Left ventricle myocardium superior (tissue), 1 donor: ENCODE data around the gene KLRD1. TPM values are rescaled to one million over a fixed set of nuclear protein-coding genes. Genes with fewer than 3 reads are reported as not detected.
A peak's percentile ranks its signal among the peaks of the same experiment; 100 is the strongest.
"Not testable (repeated sequence)": the region's sequence is repeated elsewhere in the genome, so short reads cannot be mapped to it uniquely, and the experiment has no call there.

ENCODE experiments used
- ATAC-seq: fragments of 200-7000 bp; cut with Tn5 transposase; one replicate; pipeline ENCODE4 v1.9.1; 2020; ENCODE audit warnings: mild to moderate bottlenecking, moderate library complexity
- DNase-seq: peaks from one replicate; pipeline ENCODE4 v3.0.0-alpha.2; 2020
- intact Hi-C: fragments of 100-400 bp; cut with micrococcal nuclease; formaldehyde crosslinking; loops from one replicate; pipeline ENCODE4 v1.11.0; 2022
- total RNA-seq: library from RNA; stranded (reverse); fragmentation: NEBNext Ultra II Directional; extraction: Animal tissue kit (Norgen Biotek cat#: 25700); gene quantifications from one replicate; pipeline ENCODE4 v1.2.1, GENCODE V29; 2021
- donor health status: DM: no; HTN: yes; CAD: no; lungs with severe emphysema.

KLRD1 gene
- total RNA-seq, 1 donor from 2014 or later = 1.5 TPM

DNA sequence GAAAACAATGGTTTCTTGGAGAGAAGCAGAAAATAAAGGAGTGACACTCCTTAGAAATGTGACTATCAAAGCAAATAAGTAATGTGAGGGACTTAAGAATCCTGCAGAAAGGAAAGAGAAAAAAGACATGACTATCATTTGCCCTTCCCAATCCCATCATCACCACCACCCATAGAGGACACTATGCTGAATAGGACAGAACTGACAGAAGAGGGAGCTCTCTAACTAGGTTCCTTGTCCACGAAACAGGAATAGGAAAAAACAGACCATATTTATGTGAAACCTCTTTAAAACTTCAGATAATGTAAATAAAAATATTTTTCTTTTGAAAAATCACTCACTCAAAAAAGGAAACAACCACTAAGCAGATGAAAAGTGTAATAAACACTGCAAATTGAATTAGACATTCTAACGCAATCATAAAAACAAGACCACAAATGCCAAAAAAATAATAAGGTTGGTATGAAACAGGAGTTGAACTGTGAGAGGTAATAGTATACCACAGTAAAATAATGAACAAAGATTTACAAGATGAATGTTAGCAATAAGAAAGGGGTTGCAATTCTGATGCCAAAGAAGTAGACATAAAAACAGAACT, 24.1 kb downstream of the KLRD1 start:
- DNase-seq (no peak), ATAC-seq (peak; percentile 55)
- intact Hi-C loops = loop anchor here (2.0 kb wide), 1 partner anchor 231 kb away; no protein-coding TSS in a partner anchor

- DNase-seq = peak; percentile 24
- intact Hi-C loops, ATAC-seq: not testable (repeated sequence)
Observed at GRCh38 chr12:10336196-10336595, 28.5 kb downstream of the KLRD1 start.

GRCh38 chr12:10338470-10338869, 30.8 kb downstream of the KLRD1 start:
- DNase-seq, intact Hi-C loops, ATAC-seq: not testable (repeated sequence)

DNA sequence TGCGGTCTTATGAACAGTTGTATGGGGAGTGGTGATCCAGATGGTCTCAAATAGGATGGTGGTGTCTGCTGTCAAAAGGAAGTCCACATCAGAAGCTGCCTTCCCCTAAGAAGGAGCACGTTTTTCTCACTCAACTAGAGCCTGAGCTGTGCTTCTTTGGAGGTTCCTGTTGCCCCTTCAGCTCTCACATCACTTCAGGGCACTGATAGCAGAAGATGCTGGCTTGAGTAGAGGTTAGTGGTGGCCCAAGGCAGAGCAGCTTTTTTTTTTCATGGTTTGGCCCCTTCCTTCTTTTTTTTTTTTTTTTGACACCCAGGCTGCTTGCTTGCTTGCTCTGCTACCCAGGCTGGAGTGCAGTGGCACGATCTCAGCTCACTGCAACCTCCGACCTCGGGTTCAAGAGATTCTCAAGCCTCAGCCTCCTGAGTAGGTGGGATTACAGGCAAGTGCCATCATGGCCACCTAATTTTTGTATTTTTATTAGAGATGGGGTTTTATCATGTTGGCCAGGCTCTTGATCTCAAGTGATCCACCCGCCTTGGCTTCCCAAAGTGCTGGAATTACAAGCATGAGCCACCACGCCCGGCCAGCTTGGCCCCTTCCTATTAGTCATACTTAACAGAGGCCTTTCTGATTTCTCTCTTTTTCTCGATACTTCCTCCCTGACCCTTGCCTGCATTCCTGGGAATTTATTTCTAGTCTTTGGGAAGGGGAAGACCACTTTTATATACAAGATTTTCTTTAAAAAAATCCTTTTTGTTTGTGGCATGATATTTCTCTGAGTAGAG, 31.6 kb downstream of the KLRD1 start:
- ATAC-seq (no peak), DNase-seq (no peak)
- intact Hi-C loops = no loop called here

- DNase-seq, ATAC-seq, intact Hi-C loops: not testable (repeated sequence)
Observed at GRCh38 chr12:10340946-10341345, 33.3 kb downstream of the KLRD1 start.

DNA sequence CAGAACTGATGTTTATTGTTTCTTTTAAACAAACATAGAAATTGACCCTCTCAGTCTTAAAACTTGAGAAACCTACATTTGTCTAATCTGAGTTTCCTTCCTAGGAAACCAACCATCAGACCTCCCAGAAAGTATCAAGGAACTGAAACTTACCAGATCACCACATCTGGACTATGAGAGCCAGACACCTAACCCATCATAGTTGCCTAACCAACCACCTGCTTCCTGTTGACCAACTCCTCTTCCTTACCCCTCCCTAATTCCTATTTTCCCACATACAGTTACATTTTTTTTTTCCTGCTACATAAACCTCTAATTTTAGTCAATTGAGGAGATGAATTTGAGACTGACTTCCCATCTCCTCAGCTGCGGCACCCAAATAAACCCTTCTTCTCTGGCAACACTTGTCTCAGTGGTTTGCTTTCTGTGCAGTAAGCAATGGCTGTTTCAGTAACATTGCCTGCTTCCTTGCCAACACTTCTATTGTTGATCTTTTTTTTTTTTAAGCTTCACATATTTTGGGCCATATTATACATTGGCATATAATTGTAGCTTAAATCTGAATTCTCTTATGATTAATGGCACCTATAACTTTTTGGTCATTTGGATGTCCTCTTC, 34.3 kb downstream of the KLRD1 start:
- ATAC-seq = no peak
- DNase-seq = no peak
- intact Hi-C loops = no loop called here

DNA sequence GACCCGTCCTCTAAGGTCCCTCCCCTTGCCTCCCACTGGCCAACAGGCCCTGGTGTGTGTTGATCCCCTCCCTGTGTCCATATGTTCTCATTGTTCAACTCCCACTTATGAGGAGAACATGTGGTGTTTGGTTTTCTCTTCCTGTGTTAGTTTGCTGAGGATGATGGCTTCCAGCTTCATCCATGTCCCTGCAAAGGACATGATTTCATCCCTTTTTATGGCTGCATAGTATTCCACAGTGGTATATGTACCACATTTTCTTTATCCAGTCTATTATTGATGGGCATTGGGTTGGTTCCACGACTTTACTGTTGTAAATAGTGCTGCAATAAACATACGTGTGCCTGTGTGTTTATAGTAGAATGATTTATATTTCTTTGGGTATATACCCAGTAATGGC, 43.8 kb downstream of the KLRD1 start:
- DNase-seq, intact Hi-C loops, ATAC-seq: not testable (repeated sequence)

- intact Hi-C loops = no loop called here
- no peak for DNase-seq
- no peak for ATAC-seq
Observed at GRCh38 chr12:10354071-10354470, 46.4 kb downstream of the KLRD1 start.

DNA sequence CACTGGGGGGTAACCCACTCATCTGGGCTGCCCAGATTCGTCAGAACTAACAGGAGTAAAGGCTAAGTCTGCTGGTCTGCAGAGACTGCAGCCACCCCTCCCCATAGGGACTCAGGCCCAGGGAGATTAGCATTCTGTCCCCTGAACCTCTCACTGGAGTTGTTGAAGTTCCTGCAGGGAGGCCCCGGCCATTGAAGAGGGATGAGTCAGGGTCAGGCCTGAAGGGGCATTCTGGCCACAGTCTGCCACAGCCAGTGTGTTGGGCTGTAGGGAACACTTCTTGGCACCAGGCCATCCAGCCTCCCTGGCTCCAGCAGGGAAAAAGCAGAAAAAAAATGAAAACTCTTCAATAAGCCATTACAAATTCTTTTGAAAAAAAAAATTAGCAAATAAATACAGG, 46.8 kb downstream of the KLRD1 start:
- intact Hi-C loops = no loop called here
- no peak for DNase-seq
- no peak for ATAC-seq

- intact Hi-C loops = no loop called here
- DNase-seq (no peak), ATAC-seq (no peak)
Observed at GRCh38 chr12:10358131-10358530, 50.5 kb downstream of the KLRD1 start.

- intact Hi-C loops = no loop called here
- DNase-seq = no peak
- no peak for ATAC-seq
Observed at GRCh38 chr12:10358969-10359368, 51.3 kb downstream of the KLRD1 start.

- no peak for ATAC-seq
- intact Hi-C loops = no loop called here
- no peak for DNase-seq
Observed at GRCh38 chr12:10361084-10361483, 53.4 kb downstream of the KLRD1 start.

- intact Hi-C loops = no loop called here
- ATAC-seq = no peak
- no peak for DNase-seq
Observed at GRCh38 chr12:10361622-10362021, 54.0 kb downstream of the KLRD1 start.

DNA sequence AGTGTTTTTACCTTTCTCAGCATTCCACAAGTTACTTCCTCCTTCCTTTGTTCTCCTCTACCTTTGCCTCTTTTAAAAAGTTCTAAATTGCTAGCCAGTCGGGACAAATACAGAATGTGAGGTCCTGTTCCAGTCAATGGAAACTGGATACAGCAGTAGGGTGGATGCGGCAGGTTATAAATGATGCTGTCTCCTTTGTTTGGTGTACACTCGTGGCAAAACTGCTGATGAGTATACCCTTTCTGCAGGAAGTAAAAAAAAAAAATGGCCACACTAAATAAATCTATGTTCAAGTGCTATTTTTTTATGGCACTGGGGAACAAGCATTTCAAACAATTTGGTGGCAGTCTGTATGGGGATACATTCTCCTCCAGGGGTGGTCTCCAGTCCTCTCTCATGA, 54.7 kb downstream of the KLRD1 start:
- DNase-seq (no peak), ATAC-seq (no peak)
- intact Hi-C loops = no loop called here

DNA sequence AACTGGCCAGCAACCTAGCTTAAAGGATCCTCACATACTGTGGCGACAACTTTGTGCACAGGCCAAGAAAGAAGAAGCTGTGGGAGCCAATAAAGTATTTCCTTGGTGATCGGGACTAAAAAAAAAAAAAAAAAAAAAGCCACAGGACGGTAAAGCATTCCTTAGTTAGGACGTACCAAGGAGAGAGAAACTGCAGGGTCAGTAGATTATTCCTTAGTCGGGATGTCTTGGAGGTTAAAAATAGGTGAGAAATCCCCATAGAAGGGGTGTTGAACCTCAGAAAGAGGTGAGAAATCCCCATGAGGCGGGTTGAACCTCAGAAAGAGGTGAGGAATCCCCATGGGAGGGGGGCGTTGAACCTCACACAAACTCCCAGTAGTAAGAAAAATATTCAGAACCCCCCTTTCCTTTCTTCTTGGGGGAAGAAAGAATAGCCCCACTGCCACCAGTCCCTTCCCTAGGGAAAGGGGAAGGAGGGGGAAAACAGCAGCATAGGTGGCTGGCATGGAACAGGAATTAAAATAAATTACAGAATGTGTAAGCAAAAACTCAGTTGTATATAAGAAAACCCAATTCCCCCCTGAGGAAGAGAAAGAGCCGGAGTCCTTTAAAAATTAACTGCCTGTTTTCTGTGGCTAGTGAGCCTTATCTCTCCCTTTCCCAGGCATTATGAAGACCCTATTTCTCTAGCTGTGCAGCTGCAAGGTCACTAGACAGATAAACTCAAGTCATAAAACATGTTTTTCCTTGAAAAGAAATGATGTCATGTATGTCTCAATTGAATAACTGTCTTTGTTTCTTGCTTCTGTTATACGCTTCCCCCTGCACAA, 55.4 kb downstream of the KLRD1 start:
- ATAC-seq (no peak), DNase-seq (no peak)
- intact Hi-C loops = no loop called here

GRCh38 chr12:10363658-10363913, 55.9 kb downstream of the KLRD1 start:
- no peak for DNase-seq
- intact Hi-C loops = no loop called here
- ATAC-seq = no peak

DNA sequence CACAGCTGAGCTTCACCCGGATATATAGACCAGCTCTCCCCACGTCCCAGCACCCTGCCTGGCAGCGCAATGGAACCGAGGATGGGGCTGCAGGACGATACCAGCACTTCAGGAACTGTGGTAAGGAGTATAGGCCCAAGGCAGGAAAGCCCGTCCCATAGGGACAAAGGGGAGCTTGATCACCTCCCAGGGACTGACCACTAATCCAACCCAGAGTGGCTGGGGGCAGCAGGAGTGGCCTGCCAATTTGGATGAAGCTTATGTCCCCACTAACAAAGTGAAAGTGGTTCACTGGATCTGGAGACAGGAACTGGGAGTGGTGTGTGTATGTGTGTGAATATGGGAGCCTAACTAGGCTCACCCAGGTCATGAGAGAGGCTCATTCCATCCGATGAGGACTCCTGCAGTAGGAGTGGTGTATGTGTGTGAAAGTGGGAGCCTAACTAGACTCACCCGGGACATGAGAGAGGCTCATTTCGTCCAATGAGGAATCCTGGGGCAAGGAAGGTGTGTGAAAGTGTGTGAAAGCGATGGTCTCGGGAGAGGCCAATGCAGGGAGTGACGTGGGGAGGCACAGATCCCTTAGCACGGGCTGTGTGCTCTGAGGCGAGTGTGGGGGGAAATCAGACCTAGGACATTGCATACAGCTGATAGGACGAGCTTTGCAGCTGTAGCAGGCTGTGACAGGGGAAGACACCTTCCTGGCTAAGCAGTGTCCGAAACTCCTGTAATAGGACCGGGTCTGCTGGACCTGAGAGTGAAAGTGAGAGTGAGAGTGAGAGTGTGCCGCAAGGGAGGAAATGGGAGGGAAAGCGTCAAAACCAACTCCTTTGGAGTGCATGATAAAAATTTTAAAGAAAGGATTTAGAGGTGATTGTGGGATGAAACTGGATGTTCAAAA, 56.5 kb downstream of the KLRD1 start:
- peak; percentile 40 for DNase-seq
- intact Hi-C loops = no loop called here
- ATAC-seq = peak; percentile 76

DNA sequence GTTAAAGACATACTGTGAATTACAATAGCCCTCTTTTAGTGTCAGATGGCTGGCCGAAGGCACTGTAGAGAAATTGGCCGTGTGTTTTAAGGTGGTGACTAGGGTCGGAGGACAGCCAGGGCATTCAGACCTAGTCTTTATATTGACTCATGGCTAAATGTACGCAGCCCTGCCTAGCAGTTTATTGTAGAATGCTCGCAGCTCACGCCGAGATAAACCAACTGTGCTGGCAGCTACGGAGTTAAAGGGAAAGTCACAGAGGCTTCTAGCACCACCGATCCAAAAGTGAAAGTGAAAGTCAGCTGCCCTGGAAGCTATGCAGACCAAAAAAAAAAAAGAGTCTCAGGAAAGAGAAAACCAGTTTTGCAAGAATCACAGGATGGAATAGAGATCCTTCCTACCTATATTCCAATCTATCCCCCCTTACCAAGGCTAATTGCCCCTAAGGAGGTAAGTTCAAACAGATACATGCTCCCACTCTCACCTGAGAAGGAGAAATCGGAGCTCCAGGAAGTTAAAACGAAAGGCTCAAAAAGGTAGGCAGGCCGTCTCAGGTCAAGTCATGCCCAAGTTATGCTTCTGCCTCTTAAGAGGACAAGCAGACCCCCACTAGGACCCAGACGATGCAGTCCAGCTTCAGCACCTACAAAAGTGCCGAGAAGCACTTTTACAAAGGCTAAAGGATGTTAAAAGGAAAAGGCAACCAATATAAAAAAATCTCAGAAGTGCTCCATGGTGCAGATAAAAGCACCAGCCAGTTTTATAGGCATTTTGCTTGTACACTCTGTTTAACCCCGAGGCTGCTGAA, 57.3 kb downstream of the KLRD1 start:
- DNase-seq (peak; percentile 38), ATAC-seq (peak; percentile 88)
- intact Hi-C loops = no loop called here
